Stimulated activated CD8-positive, alpha-beta memory T cell treated with anti-CD3 and anti-CD28 coated beads, Interleukin-15, amount 100 ng/mL, for 1 hour (primary cell): ENCODE results near the gene CSTB.
A peak's percentile ranks its signal among the peaks of the same experiment; 100 is the strongest.

Experiments used
- DNase-seq: peaks from one replicate; pipeline ENCODE4 v3.0.0-alpha.2; 2020; ENCODE audit warnings: low read depth

CSTB gene

DNA sequence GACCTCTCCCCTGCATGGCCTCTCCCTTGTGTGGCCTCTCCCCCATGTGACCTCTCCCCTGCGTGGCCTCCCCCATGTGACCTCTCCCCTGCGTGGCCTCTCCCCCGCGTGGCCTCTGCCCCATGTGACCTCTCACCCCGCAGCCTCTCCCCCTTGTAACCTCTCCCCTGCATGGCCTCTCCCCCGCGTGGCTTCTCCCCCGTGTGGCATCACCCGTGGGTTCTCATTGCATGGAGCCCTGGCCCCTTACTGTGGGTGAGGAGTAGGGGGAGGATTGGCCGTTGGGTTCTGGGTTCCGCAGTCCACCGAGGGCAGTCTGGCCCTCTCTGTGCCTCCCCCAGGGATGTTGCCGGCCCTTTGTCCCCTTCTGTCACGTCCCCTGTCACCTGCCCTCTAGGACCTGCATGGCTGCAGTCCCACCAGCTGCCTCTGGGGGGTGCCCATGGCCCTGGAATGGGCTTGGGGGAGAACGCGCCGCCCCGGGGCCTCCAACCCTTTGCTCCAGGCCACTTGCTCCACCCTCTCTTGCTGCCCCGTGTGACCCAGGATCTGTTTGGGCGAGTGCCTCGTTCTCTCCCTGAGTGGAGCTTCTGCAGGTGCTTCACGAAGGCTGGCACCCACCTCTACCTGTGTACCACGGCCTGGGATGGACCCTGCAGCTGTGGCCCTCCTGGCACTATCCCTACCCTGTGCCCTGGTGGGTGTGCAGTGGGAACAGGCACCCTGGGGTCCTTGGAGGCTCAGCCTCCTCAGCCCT is 34.6 kb upstream of the CSTB start:
- peak; percentile 89 for DNase-seq

DNA sequence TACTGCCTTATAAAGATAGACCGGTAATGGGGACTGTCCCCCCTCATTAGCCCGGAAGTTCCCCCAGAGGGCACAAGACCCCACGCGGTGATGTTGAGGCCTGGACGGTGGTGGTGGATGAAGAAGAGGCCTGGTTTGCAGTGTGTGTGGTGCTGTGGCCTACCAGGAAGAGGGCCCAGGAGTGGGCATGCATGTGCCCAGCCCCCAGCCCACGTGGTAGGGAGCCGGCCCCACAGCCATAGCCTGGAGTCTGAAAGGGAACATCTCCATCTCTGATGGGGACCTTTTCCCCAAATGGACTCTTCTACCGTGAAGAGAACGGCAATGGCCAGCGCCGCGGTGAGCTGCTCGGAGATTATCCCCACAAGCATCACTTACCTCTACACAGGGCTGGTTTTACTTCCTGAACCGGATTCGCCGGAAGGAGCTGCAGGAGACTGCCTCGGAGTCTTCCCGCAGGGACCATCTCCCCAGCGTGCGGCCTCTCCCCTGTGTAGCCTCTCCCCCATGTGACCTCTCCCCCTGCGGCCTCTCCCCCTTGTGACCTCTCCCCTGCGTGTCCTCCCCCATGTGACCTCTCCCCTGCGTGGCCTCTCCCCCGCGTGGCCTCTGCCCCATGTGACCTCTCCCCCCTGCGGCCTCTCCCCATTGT is 33.9 kb upstream of the CSTB start:
- DNase-seq, result no peak

DNA sequence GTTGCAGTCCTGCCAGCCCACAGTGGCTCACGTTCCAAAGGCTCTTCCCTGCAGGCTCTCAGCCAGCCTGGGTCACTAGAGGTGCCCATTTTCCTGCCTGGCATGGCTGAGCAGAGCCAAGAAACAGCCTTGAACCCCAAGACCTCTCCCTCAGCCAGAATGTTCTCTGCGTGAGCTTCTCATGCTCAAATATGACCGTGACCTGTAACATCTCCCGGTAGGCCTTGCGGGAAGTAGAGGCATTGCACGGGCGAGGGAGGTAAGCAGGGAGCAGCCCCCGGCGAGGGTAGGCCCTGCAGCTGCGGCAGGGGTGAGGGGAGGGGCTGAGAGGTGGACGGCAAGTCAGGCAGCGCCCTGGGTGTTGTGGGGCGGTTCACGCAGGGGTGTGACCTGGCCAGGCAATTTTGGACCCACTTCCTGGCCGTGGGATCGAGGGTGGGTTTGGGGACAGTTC is 33.3 kb upstream of the CSTB start:
- DNase-seq, result no peak

DNA sequence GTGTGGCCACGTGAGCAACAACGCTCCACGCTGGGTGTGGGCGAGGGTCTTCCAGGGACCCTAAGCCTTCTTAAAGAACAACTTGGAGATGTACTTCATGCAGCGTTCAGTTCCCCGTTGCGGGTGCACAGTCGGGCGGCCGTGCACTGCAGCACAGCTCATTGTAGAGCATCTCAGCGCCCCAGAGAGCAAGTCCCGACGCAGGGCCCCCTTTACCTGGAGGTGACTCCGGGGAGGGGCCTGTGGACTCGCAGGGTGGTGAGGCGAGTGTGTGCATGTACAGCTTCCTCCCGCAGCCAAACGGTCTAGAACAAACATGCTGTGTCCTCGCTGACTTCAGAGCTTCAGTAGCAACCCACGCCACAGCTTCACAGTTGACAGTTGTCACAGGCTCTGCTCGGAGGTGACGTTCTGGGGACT is 32.7 kb upstream of the CSTB start:
- no peak for DNase-seq

DNA sequence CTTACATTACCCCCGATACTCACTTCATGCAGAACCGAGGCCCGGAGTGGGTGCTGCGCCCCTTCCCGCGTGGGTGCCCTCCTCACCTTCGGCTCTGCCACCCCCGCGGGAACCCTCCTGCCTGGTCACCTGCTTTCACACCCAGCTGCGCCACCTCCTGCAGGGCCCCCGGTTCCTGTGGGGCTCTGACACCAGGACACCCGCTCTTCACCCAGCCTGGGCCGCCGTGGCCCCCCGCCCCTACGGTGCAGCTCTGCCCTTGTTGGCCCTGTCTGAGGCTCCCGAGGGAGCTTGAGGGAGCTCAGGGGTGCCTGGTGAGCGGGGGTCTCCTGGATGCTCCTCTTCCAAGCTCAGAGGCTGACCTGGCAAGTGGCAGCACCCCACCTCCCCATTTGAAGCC is 32.3 kb upstream of the CSTB start:
- DNase-seq, result no peak

DNA sequence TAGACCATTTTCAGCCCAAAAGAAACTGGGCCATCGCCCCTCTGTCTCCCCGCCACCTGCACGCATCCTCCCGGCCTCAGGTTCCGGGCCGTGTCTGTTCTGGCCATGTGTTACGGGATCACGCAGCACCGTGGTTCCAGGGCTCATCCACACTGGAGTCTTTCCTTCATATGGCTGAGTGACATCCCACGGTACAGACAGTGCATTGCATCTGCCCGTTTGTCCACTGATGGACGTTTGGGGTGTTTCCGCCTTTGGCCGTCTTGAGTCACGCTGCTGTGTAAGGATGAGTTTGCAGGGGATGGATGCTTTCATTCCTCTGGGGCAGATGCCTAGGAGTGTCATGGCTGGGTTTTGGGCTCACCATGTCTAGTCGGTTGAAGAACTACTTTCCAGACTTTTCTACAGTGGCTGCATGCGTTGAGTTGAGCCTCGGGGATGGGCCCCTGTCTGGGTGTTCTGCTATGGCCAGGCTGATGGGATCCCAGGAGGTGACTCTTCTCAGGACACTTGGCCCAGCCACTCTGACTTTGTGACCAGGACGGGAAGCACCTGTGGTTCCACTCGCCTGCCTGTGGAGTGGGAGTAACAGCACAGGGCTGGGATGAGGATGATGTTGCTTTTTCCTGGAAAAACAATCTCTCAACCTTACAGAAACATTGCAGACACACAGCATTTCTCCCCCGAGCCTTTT is 30.1 kb upstream of the CSTB start:
- no peak for DNase-seq

DNA sequence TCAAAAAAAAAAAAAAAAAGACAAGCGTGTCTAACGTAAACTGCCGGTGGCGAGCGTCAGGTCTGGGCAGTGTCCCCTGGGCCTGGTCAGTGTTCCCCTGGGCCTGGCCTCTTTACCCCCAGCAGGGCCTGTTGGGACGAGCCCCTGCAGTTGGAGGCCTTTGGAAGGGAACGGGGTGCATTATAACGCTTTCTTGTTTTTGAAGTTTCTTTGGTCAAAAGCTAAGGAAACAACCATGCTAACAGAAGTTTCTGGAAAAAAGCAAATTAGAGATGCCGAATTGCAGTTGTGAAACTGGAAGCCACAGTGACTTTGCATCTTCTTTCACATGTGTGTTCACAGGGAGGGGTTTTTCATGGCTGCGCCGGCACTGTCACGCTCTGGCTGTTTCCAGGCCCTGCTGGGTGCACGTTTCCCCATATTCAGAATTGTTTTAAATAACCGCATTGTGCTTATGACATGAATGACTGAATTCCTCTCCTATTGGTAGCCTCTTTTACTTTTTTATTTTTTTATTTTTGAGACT is 29.2 kb upstream of the CSTB start:
- no peak for DNase-seq

DNA sequence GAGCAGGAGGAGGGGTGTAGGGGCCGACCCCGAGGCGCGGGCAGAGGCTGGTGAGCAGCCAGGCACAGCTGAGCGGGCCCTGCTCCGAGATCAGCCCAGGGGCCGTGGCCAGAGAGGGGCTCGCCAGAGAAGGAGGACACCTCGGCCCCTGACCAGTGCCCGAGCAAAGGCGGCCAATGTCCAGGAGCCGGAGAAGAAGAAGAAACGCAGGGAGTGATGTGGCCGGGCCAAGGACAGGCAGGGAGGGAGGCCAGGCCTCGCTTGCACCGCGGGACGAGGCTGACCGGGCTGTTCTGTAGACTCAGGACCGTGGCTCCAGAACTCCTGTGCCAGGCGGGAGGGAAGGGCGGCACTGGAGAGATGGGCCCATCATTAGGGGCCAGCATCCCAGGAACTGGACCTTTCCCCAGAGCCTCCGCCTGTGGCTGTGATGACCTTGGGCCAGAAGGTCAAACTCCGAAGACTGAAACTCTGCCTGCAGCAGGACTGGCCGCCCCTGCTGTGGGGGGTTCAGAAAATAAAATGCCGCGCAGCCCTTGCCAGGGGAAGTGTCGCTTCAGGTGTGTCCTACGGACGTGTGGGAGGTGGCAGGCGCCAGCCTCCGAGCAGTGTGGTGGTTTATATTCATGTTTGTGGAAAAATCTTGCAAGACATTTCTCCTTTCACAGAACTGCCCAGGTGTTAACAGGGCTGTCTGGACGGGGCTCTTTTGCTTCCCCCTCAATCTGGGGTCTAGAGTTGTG is 27.6 kb upstream of the CSTB start:
- DNase-seq, result no peak

DNA sequence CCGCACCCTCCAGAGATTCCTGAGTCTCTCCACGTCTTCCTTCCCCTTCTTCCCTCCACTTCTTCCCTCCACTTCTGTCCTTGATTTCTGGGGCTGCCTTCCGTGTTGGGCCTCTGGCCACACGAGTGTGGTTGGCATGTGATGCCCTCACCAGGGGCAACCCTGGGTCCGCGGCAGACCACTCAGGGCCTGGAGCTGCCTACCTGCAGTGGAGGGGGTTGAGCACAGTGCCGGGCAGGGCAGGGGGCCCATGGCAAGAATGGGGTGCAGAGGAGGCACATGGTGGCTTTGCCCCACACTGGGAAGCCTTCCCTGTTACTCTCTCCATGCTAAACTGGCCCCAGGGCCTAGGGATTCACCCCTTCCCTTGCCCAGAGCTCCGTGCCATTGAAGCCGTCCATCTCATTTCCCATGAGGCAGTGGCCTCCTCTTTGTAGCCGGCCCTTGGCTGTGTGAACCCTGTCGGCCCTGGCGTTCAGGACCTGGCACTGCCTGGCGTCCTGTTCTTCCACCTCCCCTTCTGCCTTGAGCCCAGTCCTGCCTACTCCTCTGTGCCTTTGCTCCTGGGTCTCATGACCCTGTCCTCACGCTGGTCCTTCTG is 26.7 kb upstream of the CSTB start:
- DNase-seq, result no peak

DNA sequence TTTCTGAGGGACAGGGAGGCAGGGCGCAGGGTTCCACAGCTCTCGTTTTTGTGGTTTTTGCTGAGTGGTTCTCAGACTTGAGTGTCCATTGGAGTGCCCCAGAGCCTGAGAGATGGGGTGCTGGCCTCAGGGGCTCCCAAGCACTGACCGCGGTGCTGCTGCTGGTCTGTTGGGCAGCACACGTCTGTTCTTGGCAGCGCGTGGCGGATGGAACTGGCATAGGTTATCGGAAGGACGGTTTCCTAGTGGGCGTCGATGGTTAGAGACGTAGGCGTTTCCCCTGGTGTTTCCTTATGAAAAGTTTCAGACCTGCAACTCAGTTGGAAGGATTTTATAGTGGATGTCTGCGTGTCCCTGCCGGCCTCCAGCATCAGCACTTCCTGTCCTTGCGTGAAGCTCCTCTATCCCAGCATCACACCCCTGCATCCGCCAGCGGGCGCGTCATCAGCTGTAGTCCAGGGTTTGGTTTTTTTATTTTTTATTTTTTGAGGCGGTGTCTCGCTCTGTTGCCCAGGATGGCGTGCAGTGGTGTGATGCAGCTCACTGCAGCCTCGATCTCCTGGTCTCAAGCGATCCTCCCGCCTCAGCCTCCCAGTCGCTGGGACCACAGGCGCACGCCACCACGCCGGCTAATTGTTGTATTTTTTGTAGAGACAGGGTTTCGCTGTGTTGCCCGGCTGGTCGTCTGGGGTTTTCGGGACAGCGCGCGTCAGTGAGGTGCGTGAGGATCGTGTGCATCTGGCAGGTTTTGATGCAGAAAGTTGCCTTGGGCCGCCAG is 25.1 kb upstream of the CSTB start:
- DNase-seq, result no peak

DNA sequence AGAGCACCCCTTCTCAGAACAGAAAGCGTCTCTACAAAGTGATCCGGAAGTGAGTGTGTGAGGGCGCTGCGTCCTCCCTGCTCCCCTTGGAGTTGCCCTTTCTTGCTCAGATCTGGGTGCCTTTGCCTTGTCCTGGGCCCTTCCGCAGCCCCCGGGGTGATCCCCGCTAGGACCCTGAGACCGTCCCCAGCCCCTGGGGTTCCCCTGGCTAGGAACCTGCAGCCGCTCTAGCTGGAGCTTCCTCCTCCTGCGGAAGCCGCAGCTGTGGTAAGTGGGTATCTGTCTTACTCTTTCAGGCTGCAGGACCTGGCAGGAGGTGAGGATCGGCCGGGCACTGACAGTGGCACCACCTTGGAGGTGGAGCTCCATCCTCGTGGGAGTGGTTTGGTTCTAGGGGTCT is 24.5 kb upstream of the CSTB start:
- DNase-seq, result no peak

DNA sequence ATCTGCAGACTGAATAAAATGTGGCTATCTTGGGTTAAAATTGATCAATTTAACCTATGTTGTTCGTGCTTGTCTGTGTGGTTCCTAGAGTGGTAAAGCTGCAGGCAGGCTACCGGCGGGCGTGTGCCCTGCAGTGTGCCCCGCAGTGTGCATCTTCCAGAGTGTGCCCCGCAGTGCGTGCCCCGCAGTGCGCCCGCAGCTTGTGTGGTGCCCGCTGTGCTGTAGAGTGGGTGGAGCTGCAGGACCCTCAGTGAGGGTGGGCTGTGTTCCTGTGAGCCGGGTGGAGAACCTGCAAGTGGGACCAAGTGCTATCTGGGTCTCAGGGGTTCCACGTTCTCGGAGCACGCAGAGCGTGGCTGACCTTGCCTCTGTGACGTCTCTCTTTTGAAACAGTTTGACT is 24.0 kb upstream of the CSTB start:
- DNase-seq, result no peak

DNA sequence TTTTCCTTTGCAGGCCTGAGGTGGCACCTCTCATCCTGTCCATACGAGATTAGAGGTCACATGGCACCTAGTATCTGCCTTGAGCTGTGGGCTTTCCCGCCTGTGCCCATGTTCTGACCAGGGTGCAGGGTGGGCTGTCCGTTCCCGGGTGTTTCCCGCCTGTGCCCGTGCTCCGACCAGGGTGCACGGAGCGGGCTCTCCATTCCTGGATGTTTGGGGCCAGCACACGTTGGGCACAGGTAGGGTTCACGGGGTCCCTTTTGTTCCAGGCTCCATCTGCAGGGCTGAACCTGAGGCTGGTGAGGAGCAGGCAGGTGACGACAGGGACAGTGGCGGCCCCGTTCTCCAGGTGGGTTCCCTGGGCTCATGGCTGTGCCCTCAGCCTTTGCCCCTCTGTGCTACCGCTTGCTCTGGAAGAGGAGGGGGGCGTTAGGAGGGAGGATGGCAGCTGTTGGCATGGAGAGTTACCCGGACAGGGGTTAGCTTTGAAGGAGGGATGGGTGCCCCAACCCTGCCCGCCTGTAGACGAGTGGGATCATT is 23.3 kb upstream of the CSTB start:
- no peak for DNase-seq

DNA sequence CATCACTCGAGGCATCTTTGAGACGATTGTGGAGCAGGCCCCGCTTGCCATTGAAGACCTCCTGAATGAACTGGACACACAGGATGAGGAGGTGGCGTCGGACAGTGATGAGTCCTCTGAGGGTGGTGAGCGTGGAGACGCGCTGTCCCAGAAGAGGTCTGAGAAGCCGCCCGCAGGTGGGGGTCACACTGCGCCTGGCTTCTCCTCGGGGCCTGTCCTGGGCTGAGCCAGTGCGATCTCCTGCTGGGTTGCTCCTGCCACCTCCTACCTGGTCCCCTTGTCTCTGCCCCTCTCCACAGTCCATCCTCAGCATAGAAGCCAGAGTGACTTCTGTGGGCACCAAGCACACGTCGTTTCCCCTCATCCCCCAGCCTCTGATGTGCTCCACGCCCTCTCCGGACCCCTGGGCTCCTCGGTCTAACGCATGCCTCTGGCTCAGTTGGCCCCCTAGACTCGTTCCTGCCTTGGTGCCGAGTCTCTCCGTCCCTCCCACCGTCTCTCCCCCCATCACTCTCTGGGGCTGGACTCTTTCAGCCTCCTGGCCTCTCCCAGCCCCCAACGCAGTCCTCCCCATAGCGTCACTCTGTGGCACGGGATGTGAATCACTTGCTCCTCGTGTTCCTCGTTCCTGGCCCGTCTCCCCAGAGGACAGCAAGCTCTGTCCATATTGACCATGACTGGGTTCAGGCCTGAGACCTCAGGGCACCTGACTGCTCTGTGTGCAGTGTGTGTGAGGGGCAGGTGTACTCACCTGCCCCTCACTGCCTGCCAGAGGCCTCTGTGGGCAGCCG is 22.0 kb upstream of the CSTB start:
- DNase-seq, result no peak

DNA sequence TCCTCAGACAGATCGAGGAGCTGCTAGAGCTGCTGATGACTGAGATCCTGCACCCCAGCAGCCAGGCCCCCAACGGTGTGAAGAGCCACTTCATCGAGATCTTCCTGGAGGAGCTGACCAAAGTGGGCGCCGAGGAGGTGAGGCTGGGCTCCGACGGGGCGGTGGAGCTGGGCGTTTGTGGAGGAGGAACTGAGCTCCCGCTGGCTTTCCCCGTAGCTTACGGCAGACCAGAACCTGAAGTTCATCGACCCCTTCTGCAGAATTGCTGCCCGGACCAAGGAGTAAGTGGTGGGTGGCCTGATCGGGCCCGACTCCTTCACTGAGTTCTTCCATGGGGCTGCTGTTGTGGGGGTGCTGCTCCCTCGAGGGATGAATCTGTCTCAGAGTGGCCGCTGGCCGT is 21.3 kb upstream of the CSTB start:
- DNase-seq, result no peak

DNA sequence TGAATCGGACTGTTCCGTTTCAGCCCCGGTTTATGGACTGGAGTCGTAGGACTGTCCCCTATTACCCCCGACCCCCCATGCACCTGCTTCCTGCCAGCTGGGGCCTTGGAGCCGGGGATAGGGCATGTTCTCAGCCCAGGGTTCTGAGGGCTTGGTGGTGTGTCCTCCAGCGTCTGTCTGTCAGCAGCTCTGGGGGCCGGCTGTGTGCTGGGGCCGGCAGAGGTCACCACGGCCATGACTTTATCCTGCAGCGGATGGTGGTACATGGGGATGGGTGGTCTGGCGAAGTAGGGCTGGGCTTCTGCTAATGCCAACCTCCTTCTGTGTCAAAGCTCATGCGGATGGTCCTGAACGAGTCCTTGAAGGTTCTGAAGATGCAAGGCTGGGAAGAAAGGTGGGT is 18.7 kb upstream of the CSTB start:
- DNase-seq, result no peak

DNA sequence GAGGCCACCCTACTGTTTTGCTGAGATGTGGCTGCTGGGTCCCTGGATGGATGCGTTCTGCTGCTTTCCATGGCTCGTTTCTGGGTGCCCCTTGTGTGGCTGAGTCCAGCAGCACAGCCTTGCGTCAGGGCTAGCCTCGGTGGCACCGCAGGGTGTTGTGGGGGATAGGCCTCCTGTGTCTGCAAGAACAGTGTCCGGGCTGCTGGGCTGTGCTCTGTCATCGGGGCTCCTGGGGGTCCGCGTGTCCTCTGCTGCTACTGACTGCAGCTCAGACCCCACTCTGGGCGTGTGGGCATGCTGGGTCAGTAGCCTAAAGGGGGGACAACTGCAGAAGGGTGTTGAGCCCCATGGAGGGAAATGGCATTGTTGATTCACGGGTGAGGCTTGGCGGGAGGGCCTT is 18.2 kb upstream of the CSTB start:
- no peak for DNase-seq

DNA sequence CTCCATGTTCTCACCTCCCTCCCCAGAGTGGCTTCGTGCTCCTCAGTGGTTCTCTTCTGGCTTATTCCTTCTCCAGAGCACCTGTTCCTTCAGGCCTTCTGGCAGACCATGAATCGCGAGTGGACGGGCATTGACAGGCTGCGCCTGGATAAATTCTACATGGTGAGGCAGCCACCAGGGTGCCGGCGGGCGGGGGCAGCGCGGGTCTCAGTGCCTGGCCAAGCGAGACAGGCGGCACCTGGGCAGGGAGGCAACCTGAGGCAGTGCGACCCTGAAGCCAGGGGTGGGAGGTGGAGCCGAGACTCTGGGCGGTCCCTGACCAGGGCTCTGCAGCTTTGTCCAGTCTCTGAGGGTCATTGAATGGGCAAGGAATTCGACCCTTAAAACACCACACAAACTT is 17.1 kb upstream of the CSTB start:
- DNase-seq, result no peak

DNA sequence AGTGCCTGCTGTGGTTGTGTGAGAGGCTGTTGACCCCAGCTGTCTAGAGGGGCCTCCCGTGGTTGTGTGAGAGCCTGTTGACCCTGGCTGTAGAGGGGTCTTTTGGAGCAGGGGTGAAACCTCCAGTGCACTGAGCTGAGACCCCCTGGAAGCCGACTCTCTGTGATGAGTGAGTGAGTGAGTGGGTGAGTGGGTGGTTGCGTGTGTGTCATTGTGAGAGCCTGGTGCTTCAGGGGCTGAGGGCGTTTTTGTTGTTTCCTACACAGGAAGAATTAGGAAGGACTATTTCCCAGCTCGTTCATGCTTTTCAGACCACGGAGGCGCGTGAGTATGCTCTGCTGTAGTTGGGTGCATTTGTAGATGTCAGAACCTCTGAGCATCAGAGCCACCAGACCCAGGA is 16.3 kb upstream of the CSTB start:
- no peak for DNase-seq

DNA sequence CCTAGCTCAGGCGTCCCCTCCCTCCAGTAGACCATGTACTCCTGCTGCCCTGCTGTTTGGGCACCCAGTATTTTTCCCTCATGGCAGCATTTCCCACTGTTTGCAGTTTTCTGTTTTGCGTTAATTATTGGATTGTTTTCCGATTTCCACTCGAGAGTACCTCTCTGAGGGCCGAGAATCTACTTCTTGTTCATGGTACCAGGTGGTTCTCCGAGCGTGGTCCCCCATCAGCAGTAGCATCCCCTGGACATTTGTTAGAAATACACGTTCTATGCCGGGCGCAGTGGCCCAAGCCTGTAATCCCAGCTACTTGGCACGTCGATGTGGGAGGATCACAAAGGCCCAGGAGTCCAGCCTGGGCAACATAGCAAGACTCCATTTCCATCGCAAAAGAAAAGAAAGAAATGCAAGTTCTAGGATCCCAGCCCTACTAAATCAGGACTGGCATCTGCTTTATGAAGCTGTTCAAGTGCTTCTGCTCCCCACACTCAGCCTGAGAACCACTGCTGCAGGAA is 14.0 kb upstream of the CSTB start:
- DNase-seq, result no peak
